A673 (cell line): ENCODE measurements around the gene DSCAML1. TPM values are rescaled to one million over a fixed set of nuclear protein-coding genes. Genes with fewer than 3 reads are reported as not detected.

Experiments
- BruUV-seq: library from RNA; stranded (reverse); fragments of 400-500 nt; replicated peaks from 2 replicates; lab custom pipeline; 2021; lab: Mats Ljungman, UMichigan
- CTCF ChIA-PET: fragments of 300-600 bp; sonication (Branson Sonifier 250); formaldehyde crosslinking; loops from one replicate; lab custom pipeline; 2022; ENCODE audit warnings: antibody characterized with exemption; lab: Charles Lee
- POLR2A ChIA-PET: fragments of 300-600 bp; sonication (Branson Sonifier 250); formaldehyde crosslinking; loops from one replicate; lab custom pipeline; 2022; ENCODE audit warnings: antibody characterized with exemption; ENCODE audit not compliant: low non-redundant PET; lab: Charles Lee
- DNase-seq: peaks from one replicate; pipeline ENCODE4 v3.0.0-alpha.2; 2015; ENCODE audit warnings: low spot score
- H3K27ac ChIP-seq: fragments of 200-600 bp; sonication (generic); 2 replicates; pipeline ENCODE4 v1.5.1; 2016; ENCODE audit warnings: mixed run types, low read depth, mild to moderate bottlenecking, mixed read lengths, antibody characterized with exemption, low read length; ENCODE audit not compliant: poor library complexity, severe bottlenecking
- H3K27me3 ChIP-seq: fragments of 200-600 bp; sonication (generic); replicated peaks from 2 replicates; pipeline ENCODE4 v1.6.1; 2017; ENCODE audit warnings: mixed run types, low read depth, mild to moderate bottlenecking, mixed read lengths, antibody characterized with exemption, low read length; ENCODE audit not compliant: insufficient read depth, poor library complexity
- H3K36me3 ChIP-seq: fragments of 200-600 bp; sonication (generic); 2 replicates; pipeline ENCODE4 v1.6.1; 2016; ENCODE audit warnings: mixed run types, mild to moderate bottlenecking, mixed read lengths, antibody characterized with exemption, low read length; ENCODE audit not compliant: insufficient read depth, poor library complexity, severe bottlenecking
- H3K4me1 ChIP-seq: fragments of 200-600 bp; sonication (generic); 2 replicates; pipeline ENCODE4 v1.6.1; 2017; ENCODE audit warnings: mixed run types, mild to moderate bottlenecking, mixed read lengths, antibody characterized with exemption, low read length; ENCODE audit not compliant: insufficient read depth, poor library complexity, severe bottlenecking
- H3K4me3 ChIP-seq: fragments of 200-600 bp; sonication (generic); 2 replicates; pipeline ENCODE4 v1.5.1; 2016; ENCODE audit warnings: low read depth, mixed run types, mild to moderate bottlenecking, mixed read lengths, low read length; ENCODE audit not compliant: poor library complexity, severe bottlenecking
- H3K9me3 ChIP-seq: fragments of 200-600 bp; sonication (generic); 2 replicates; pipeline ENCODE4 v1.6.1; 2016; ENCODE audit warnings: mixed run types, low read depth, mild to moderate bottlenecking, mixed read lengths, antibody characterized with exemption, low read length; ENCODE audit not compliant: poor library complexity, severe bottlenecking
- CTCF ChIP-seq: fragments of 300-800, 200-600 bp; sonication (generic); conservative IDR thresholded peaks from 2 replicates; pipeline ENCODE4 v1.5.1; 2017; ENCODE audit warnings: low read depth, mild to moderate bottlenecking, antibody characterized with exemption, low read length, moderate library complexity, mixed read lengths
- EZH2 ChIP-seq: fragments of 200-600 bp; sonication (generic); IDR thresholded peaks from 2 replicates; pipeline ENCODE4 v1.6.1; 2017; ENCODE audit warnings: borderline replicate concordance, low read depth, mild to moderate bottlenecking, mixed read lengths, antibody characterized with exemption, low read length; ENCODE audit not compliant: poor library complexity, severe bottlenecking
- intact Hi-C: fragments of 100-400 bp; cut with micrococcal nuclease; formaldehyde crosslinking; loops from one replicate; pipeline ENCODE4 v1.10.0; 2022; ENCODE audit not compliant: unreplicated experiment
- total RNA-seq: library from RNA; stranded (reverse); gene quantifications from 2 replicates; pipeline ENCODE4 v1.2.3, GENCODE V29; 2021

The DSCAML1 gene
- total RNA-seq, 1 experiment from 2014 or later, result not detected

GRCh38 chr11:117792241-117792640, 4.8 kb downstream of the DSCAML1 start:
- no TSS peak for BruUV-seq

DNA sequence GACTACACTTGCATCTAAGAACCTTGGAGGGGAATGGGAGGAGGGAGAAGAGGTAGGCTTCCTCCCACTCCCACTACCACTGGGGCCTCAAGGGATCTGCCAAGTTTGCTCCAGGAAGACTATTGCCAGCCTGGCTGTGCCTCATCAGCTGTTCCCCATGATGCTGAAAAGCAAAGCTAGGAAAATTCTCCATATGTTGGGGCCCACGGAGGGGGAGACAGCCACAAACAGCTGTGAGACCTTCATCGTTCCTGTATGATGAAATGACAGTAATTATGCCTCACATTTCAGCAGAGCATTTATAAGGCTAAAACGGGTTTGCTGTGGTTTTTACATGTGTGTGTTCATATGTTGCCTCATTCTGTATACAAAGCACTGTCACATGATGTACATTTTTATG, 6.7 kb downstream of the DSCAML1 start:
- no peak overlapping the region for H3K4me3 ChIP-seq
- intact Hi-C loops, result no loop called here
- no peaks in the 10 kb centered on the region for H3K9me3 ChIP-seq
- H3K27ac ChIP-seq, result no peak overlapping the region
- ChIA-PET CTCF (no interaction called here), POLR2A (no interaction called here)
- H3K27me3 ChIP-seq, result peaks cover 50% of the 10 kb centered on the region
- DNase-seq, result no peak
- no peaks in the 10 kb centered on the region for H3K4me1 ChIP-seq
- TF ChIP-seq CTCF, result no peak
- no peak for TF ChIP-seq EZH2
- H3K36me3 ChIP-seq, result no peaks in the 10 kb centered on the region
- BruUV-seq, result no TSS peak

More at GRCh38 chr11:117792241-117792640, 4.8 kb downstream of the DSCAML1 start:
- CTCF ChIA-PET, result interaction anchor here (0.8 to 1.3 kb wide), 2 partner anchors 15 to 366 kb away, joined by 3 to 4 read pairs; no protein-coding TSS in a partner anchor
- H3K36me3 ChIP-seq, result no peaks in the 10 kb centered on the region
- H3K4me3 ChIP-seq, result no peak overlapping the region
- TF ChIP-seq CTCF, result no peak
- no peak for TF ChIP-seq EZH2
- peaks cover 52% of the 10 kb centered on the region for H3K27me3 ChIP-seq
- no peak overlapping the region for H3K27ac ChIP-seq
- no peaks in the 10 kb centered on the region for H3K9me3 ChIP-seq
- no peak for DNase-seq
- peaks cover 3% of the 10 kb centered on the region for H3K4me1 ChIP-seq
- intact Hi-C loops, result no loop called here
- POLR2A ChIA-PET, result no interaction called here

- no peaks in the 10 kb centered on the region for H3K36me3 ChIP-seq
- peaks cover 50% of the 10 kb centered on the region for H3K27me3 ChIP-seq
- no peaks in the 10 kb centered on the region for H3K9me3 ChIP-seq
- POLR2A ChIA-PET, result no interaction called here
- CTCF ChIA-PET, result no interaction called here
- no peak for TF ChIP-seq EZH2
- no peak for TF ChIP-seq CTCF
- intact Hi-C loops, result no loop called here
- H3K27ac ChIP-seq, result no peak overlapping the region
- no TSS peak for BruUV-seq
- DNase-seq, result no peak
- no peaks in the 10 kb centered on the region for H3K4me1 ChIP-seq
- no peak overlapping the region for H3K4me3 ChIP-seq
Measured at GRCh38 chr11:117789241-117789640, 7.8 kb downstream of the DSCAML1 start.
